Fibroblast of skin of left quadriceps (primary cell): ENCODE data around the gene UNK.

Experiments used
- DNase-seq, 2 experiments: peaks; one replicate each; pipeline ENCODE4 v3.0.0-alpha.2; 2013; ENCODE audit warnings: low read depth in 2 of 2

The UNK gene

GRCh38 chr17:75784473-75785015, at the start of gene UNK:
TSS of gene UNK (plus strand) at chr17:75784806. CDS start at chr17:75784881, 75 bp downstream.
- peak; percentile 99 for DNase-seq

- no peak for DNase-seq
These were observed 48.3 kb upstream of the UNK start for GRCh38 chr17:75736173-75736835.

GRCh38 chr17:75737133-75737962, 47.3 kb upstream of the UNK start:
- DNase-seq = no peak

- DNase-seq = no peak
These were observed 46.3 kb upstream of the UNK start for GRCh38 chr17:75738218-75738802.

- no peak for DNase-seq
These were observed 45.4 kb upstream of the UNK start for GRCh38 chr17:75739174-75739573.

- DNase-seq = no peak
These were observed 44.8 kb upstream of the UNK start for GRCh38 chr17:75739801-75740200.

- DNase-seq = no peak
These were observed 44.4 kb upstream of the UNK start for GRCh38 chr17:75740215-75740614.

- DNase-seq = no peak
These were observed 44.0 kb upstream of the UNK start for GRCh38 chr17:75740631-75741077.

- DNase-seq = no peak
These were observed 42.3 kb upstream of the UNK start for GRCh38 chr17:75742337-75742736.

- DNase-seq = no peak
These were observed 40.9 kb upstream of the UNK start for GRCh38 chr17:75743625-75744206.

GRCh38 chr17:75748706-75749105, 35.9 kb upstream of the UNK start:
- DNase-seq = no peak

- DNase-seq = peak in 1 of 2 experiments; percentile 25
These were observed 34.8 kb upstream of the UNK start for GRCh38 chr17:75749545-75750389.

- no peak for DNase-seq
These were observed 33.8 kb upstream of the UNK start for GRCh38 chr17:75750661-75751423.

- DNase-seq = no peak
These were observed 32.8 kb upstream of the UNK start for GRCh38 chr17:75751676-75752404.

GRCh38 chr17:75752405-75752709, 32.2 kb upstream of the UNK start:
- DNase-seq = no peak

GRCh38 chr17:75752802-75753513, 31.6 kb upstream of the UNK start:
- DNase-seq = no peak

GRCh38 chr17:75753514-75754377, 30.9 kb upstream of the UNK start:
- no peak for DNase-seq
